Left ventricle myocardium inferior (tissue), 1 donor: ENCODE results near the gene FRMD1. TPM values are rescaled to one million over a fixed set of nuclear protein-coding genes. Genes with fewer than 3 reads are reported as not detected.

ENCODE experiments used
- DNase-seq: peaks from one replicate; pipeline ENCODE4 v3.0.0-alpha.2; 2020
- H3K27ac ChIP-seq: fragments of 200-600 bp; replicated peaks from 2 replicates; pipeline ENCODE4 v1.8.0; 2021
- H3K27me3 ChIP-seq: fragments of 200-600 bp; 2 replicates; pipeline ENCODE4 v1.8.0; 2021; ENCODE audit warnings: low read depth
- H3K36me3 ChIP-seq: fragments of 200-600 bp; 2 replicates; pipeline ENCODE4 v1.8.0; 2021
- H3K4me1 ChIP-seq: fragments of 200-600 bp; 2 replicates; pipeline ENCODE4 v1.8.0; 2021
- H3K4me3 ChIP-seq: fragments of 200-600 bp; 2 replicates; pipeline ENCODE4 v1.8.0; 2021; ENCODE audit warnings: mild to moderate bottlenecking, moderate library complexity
- H3K9me3 ChIP-seq: fragments of 200-600 bp; replicated peaks from 2 replicates; pipeline ENCODE4 v1.8.0; 2021
- CTCF ChIP-seq: fragments of 200-600 bp; IDR thresholded peaks from 2 replicates; pipeline ENCODE4 v1.8.0; 2021; ENCODE audit warnings: antibody characterized with exemption, mild to moderate bottlenecking, borderline replicate concordance
- intact Hi-C: fragments of 100-400 bp; cut with micrococcal nuclease; formaldehyde crosslinking; loops from one replicate; pipeline ENCODE4 v1.11.0; 2022
- total RNA-seq: library from RNA; stranded (reverse); fragmentation: NEBNext Ultra II Directional; extraction: Animal tissue kit (Norgen Biotek cat#: 25700); gene quantifications from one replicate; pipeline ENCODE4 v1.2.1, GENCODE V29; 2021
- donor health status: DM: no; HTN: yes; CAD: no; lungs with severe emphysema.

FRMD1 gene
- total RNA-seq, 1 donor from 2014 or later = 0.16 TPM

- no peak for TF ChIP-seq CTCF
- Histone ChIP-seq H3K27ac (no peak overlapping the region), H3K4me1 (peaks cover 8% of the 10 kb centered on the region), H3K27me3 (no peaks in the 10 kb centered on the region), H3K4me3 (no peak overlapping the region), H3K36me3 (no peaks in the 10 kb centered on the region), H3K9me3 (no peaks in the 10 kb centered on the region)
- intact Hi-C loops = loop anchor here (10.0 kb wide), 1 partner anchor 52 kb away; no protein-coding TSS in a partner anchor
- DNase-seq = no peak
These were observed 16.4 kb downstream of the FRMD1 start for GRCh38 chr6:168062346-168063289.

- Histone ChIP-seq H3K36me3 (no peaks in the 10 kb centered on the region), H3K4me3 (no peak overlapping the region), H3K9me3 (no peaks in the 10 kb centered on the region), H3K27ac (no peak overlapping the region), H3K4me1 (peaks cover 14% of the 10 kb centered on the region), H3K27me3 (no peaks in the 10 kb centered on the region)
- intact Hi-C loops = loop anchor here (10.0 kb wide), 1 partner anchor 53 kb away; no protein-coding TSS in a partner anchor
- no peak for TF ChIP-seq CTCF
- no peak for DNase-seq
These were observed 17.5 kb downstream of the FRMD1 start for GRCh38 chr6:168061269-168062210.

- peak; percentile 83 for TF ChIP-seq CTCF
- Histone ChIP-seq H3K4me1 (peaks cover 24% of the 10 kb centered on the region), H3K4me3 (no peak overlapping the region), H3K27me3 (no peaks in the 10 kb centered on the region), H3K27ac (no peak overlapping the region), H3K36me3 (no peaks in the 10 kb centered on the region), H3K9me3 (no peaks in the 10 kb centered on the region)
- intact Hi-C loops = loop anchor here (10.0 kb wide), 1 partner anchor 54 kb away; no protein-coding TSS in a partner anchor
- DNase-seq = peak; percentile 72
These were observed 18.5 kb downstream of the FRMD1 start for GRCh38 chr6:168060521-168060931.

DNA sequence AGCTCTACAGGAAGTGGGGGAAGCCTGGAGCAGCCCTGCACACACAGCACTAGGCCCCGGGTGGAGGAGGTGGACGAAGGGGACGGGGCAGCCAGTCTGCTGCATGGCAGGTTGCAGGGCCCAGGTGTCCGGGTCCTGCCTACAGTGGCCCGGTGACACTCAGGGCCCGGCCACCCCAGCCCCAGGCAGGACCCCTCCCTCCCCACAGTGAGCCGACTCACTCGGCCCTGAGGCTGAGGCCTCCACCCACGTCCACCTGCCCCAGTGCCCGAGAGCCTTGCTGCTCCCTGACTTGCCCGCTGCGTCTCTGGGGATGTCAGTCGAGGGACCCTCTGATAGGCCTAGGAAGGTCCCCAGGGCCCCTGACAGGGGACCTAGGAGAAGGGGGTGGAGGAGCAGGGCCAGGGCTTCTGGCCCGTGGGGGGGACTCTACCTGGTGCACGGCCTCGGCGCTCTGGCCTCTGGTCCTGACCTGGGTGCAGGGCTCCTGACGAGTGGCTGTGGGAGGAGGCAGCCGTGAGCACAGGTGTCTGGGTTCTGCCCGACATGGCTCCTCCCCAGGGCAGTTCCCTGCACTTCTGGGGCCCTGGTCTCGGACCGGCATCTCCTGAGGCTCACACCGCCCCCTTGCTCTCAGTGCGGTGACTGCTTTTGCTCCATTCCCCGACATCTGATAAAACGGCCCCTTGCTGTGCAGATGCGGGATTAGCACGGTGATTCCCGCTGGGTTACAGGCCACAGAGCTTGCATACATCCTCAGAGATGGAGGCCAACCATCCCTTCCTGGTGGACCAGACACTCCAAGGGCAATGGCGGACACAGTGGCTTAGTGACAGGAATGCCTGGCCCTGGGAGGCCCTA lies 20.1 kb downstream of the FRMD1 start:
- DNase-seq = no peak
- intact Hi-C loops = no loop called here

More for the DNA sequence above, 20.1 kb downstream of the FRMD1 start:
- H3K36me3 ChIP-seq = no peaks in the 10 kb centered on the region
- H3K4me1 ChIP-seq = peaks cover 40% of the 10 kb centered on the region
- no peaks in the 10 kb centered on the region for H3K27me3 ChIP-seq
- H3K9me3 ChIP-seq = no peaks in the 10 kb centered on the region
- no peak for TF ChIP-seq CTCF
- no peak overlapping the region for H3K4me3 ChIP-seq
- H3K27ac ChIP-seq = no peak overlapping the region
